ENCODE measurements around the gene HDAC9.

Gene HDAC9

DNA sequence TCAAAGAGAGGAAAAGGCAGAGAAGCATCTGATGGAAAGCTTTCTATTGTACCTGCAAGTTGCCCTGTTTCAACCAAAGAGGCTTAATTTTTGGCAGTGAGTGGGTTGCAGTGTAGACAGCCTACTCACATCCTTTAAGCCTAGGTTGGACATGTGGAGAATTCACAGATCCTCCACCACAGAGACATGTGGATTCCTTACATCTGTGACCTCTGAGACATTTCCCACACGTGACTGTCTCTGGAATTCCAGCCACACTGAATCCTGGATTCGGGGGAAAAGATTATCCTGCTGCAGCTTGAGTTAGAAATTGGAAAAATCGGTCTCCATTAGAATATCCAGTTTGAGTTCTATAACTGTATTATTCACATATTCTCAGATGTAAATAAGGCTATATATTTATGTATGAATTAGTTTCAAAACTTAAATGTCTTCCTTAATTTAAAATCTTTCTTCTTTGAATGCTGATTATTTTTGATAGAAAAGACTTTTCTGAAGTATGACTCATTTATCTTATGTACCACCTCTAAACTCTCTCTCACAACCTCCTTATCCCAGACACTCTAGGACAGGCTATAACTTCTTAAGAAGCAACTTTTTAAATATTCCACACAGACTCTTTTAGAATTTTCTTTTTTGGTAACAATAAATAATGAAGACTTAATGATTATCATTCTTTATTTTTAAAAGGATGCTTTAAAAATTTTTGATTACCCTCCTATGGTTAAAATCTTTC, 498.6 kb downstream of the HDAC9 start:
- H3K4me3 Mint-ChIP-seq, result no peak overlapping the region
- H3K4me1 Mint-ChIP-seq (ENCODE audit: low read depth), result no peaks in the 10 kb centered on the region
- no peaks in the 10 kb centered on the region for H3K36me3 Mint-ChIP-seq (ENCODE audit: low read depth)
- H3K27ac Mint-ChIP-seq, result no peak overlapping the region
- no peaks in the 10 kb centered on the region for H3K9me3 Mint-ChIP-seq
- H3K27me3 Mint-ChIP-seq, result no peaks in the 10 kb centered on the region

DNA sequence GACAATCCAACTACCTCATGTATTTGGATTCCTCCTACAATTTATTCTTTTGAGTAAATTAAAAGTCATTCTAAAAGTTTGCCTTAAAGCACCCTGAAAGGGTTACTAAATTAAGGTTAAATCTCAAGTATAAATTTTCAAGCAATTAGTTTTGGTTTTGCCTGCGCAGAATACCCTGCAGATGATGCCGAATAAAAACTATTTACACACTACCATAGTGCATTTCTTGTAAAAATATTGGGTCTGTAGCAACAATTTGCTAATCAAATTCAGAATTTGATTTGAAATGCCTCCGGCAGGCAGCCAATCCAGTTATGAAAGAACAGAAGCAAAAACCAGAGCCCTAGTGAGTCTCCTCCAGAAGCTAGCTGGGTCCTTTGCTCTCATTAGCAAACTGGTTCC, 499.7 kb downstream of the HDAC9 start:
- Mint-ChIP-seq H3K27me3 (no peaks in the 10 kb centered on the region), H3K27ac (no peak overlapping the region), H3K4me1 (ENCODE audit: low read depth) (no peaks in the 10 kb centered on the region), H3K4me3 (no peak overlapping the region), H3K36me3 (ENCODE audit: low read depth) (no peaks in the 10 kb centered on the region), H3K9me3 (no peaks in the 10 kb centered on the region)

DNA sequence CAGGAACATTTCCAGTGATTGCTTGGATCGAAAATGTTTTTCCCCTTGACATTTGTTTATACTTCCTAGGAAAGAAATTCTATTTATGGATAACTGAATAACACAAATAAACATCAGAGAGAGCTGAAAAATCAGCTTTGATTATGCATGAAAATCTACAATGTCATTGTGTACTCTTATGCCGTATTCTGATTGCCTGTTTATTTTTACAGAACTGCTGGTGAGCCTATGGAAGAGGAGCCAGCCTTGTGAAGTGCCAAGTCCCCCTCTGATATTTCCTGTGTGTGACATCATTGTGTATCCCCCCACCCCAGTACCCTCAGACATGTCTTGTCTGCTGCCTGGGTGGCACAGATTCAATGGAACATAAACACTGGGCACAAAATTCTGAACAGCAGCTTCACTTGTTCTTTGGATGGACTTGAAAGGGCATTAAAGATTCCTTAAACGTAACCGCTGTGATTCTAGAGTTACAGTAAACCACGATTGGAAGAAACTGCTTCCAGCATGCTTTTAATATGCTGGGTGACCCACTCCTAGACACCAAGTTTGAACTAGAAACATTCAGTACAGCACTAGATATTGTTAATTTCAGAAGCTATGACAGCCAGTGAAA, 500.4 kb downstream of the HDAC9 start:
- Mint-ChIP-seq H3K4me3 (no peak overlapping the region), H3K9me3 (no peaks in the 10 kb centered on the region), H3K36me3 (ENCODE audit: low read depth) (no peaks in the 10 kb centered on the region), H3K27me3 (no peaks in the 10 kb centered on the region), H3K27ac (no peak overlapping the region), H3K4me1 (ENCODE audit: low read depth) (no peaks in the 10 kb centered on the region)

DNA sequence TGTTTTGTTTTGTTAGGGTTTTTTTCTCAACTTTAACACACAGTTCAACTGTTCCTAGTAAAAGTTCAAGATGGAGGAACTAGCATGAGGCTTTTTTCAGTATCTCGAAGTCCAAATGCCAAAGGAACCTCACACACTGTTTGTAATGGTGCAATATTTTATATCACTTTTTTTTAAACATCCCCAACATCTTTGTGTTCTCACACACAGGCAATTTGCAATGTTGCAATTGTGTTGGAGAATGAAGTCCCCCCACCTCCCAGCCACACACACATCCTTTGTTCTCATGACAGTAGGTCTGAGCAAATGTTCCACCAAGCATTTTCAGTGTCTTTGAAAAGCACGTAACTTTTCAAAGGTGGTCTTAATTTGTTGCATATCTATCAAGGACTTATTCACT, 501.0 kb downstream of the HDAC9 start:
- no peaks in the 10 kb centered on the region for H3K27me3 Mint-ChIP-seq
- H3K9me3 Mint-ChIP-seq, result no peaks in the 10 kb centered on the region
- H3K36me3 Mint-ChIP-seq (ENCODE audit: low read depth), result no peaks in the 10 kb centered on the region
- no peak overlapping the region for H3K4me3 Mint-ChIP-seq
- H3K27ac Mint-ChIP-seq, result no peak overlapping the region
- no peaks in the 10 kb centered on the region for H3K4me1 Mint-ChIP-seq (ENCODE audit: low read depth)

DNA sequence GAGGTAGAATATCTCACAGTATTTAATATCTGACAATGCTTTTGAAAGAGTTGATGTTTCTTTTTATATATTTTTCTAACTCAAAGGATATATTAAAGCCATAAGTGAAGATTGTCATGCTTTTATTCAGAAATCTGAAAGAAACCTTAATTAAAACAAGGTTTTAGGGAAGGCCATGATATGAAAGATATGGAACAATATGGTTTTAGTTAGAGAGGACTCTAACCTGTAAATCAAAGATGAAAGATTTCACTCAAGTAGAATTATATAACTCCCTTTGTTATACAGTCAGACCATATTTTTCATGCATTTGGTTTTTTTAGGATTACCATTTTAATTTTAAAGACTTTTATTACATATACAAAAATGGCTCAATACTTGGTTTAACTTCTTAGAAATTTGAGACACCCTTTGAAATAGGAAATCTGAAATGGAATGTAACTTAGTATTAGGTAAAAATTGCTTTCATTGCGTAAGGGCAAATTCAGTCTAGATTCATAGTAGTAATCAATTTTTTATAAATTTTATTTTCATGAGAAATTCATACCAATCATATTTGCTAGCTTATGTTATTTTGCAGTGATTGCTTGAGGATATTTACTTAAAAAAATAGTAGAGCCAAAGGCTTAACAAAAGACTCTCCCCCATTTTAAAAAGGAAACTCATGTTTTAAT, 502.1 kb downstream of the HDAC9 start:
- Mint-ChIP-seq H3K27ac (no peak overlapping the region), H3K9me3 (no peaks in the 10 kb centered on the region), H3K27me3 (no peaks in the 10 kb centered on the region), H3K4me1 (ENCODE audit: low read depth) (no peaks in the 10 kb centered on the region), H3K36me3 (ENCODE audit: low read depth) (no peaks in the 10 kb centered on the region), H3K4me3 (no peak overlapping the region)

DNA sequence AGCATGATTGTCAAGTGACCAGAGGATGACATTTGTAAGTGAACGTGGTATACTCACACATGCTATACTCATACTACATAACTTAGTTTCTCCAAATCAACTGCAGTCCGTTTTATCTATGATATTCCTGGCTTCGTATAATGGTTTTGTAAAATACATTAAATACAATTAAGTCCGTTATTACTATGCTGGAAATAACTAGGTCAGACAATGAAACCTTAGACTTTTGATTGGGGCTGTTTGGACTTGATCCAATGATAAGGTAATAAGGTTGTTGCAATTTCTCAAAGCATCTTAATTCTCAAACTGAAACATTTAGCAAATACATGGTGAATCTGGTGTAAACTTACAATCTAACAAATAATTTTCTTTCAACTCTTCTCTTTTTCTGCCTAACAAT, 504.9 kb downstream of the HDAC9 start:
- H3K4me1 Mint-ChIP-seq (ENCODE audit: low read depth), result no peaks in the 10 kb centered on the region
- no peak overlapping the region for H3K27ac Mint-ChIP-seq
- H3K36me3 Mint-ChIP-seq (ENCODE audit: low read depth), result no peaks in the 10 kb centered on the region
- no peaks in the 10 kb centered on the region for H3K27me3 Mint-ChIP-seq
- no peak overlapping the region for H3K4me3 Mint-ChIP-seq
- H3K9me3 Mint-ChIP-seq, result no peaks in the 10 kb centered on the region

DNA sequence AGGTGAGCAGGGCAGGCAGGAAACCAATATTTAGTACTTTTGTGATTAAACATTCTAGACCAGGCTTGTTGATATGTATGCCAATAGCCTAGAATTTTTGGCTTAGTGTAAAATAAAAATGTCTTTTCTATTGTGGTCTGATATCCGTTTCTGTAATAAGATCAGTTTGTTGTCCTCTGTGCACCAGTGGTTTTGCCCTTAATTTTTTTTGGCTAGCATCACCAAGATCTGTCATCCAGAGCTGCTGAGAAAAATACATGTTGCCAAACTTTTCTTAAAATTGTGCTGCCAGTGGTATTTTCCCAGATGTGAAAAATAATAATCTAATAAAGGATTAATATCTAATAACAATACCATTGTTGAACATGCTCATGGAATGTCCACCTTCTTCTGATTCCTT, 506.3 kb downstream of the HDAC9 start:
- H3K27ac Mint-ChIP-seq, result no peak overlapping the region
- no peak overlapping the region for H3K4me3 Mint-ChIP-seq
- H3K36me3 Mint-ChIP-seq (ENCODE audit: low read depth), result no peaks in the 10 kb centered on the region
- no peaks in the 10 kb centered on the region for H3K27me3 Mint-ChIP-seq
- H3K9me3 Mint-ChIP-seq, result no peaks in the 10 kb centered on the region
- H3K4me1 Mint-ChIP-seq (ENCODE audit: low read depth), result no peaks in the 10 kb centered on the region

DNA sequence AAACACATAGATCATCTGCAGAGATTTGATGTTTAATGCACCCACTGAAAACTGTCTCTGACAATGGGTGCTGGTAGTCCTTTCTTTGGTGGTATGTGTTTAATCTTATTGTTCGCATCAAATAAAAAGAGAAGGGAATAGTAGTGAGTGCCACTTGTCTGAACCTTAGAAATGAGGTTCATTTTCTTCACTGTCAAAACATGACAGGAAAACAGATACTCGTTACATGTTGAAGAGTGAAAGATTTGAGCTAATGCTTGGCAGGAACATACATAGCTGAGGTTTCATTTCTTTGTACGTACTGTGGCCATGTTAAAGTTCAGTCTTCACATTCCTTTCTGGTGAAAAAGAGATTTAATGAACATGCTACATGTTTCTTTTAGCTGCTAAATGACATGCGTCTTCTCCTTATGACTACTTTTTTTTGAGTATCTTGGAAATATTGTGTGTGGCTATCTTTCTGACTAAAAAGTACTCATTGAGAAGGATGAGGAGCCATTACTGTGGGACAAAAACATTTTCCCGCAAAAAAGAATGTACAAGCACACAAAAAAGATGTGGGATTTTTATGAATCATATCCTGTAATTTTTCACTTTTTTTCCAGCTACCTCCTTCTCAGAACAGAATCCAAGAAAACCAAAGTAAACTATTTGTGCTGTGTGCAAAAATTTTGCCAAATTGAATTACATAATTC, 513.8 kb downstream of the HDAC9 start:
- H3K9me3 Mint-ChIP-seq, result peaks cover 5% of the 10 kb centered on the region
- no peaks in the 10 kb centered on the region for H3K4me1 Mint-ChIP-seq (ENCODE audit: low read depth)
- H3K27ac Mint-ChIP-seq, result no peak overlapping the region
- H3K27me3 Mint-ChIP-seq, result no peaks in the 10 kb centered on the region
- no peak overlapping the region for H3K4me3 Mint-ChIP-seq
- no peaks in the 10 kb centered on the region for H3K36me3 Mint-ChIP-seq (ENCODE audit: low read depth)

DNA sequence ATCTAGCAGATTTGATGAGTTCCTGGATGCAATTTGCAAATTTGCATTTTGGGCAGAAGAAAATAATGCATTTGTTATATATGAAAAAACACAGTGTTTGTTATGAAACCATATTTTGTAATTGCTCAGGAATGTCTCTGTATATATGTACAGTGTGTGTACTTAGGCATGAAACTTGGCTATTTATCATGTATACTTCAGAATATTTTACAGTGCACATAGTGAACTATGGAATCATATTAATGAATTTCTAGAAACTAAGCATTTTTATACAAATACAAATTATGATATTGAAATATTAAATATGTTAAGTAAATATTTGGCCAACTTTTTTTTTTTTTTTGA, 514.4 kb downstream of the HDAC9 start:
- Mint-ChIP-seq H3K27ac (no peak overlapping the region), H3K9me3 (peaks cover 5% of the 10 kb centered on the region), H3K4me1 (ENCODE audit: low read depth) (no peaks in the 10 kb centered on the region), H3K4me3 (no peak overlapping the region), H3K36me3 (ENCODE audit: low read depth) (no peaks in the 10 kb centered on the region), H3K27me3 (no peaks in the 10 kb centered on the region)

DNA sequence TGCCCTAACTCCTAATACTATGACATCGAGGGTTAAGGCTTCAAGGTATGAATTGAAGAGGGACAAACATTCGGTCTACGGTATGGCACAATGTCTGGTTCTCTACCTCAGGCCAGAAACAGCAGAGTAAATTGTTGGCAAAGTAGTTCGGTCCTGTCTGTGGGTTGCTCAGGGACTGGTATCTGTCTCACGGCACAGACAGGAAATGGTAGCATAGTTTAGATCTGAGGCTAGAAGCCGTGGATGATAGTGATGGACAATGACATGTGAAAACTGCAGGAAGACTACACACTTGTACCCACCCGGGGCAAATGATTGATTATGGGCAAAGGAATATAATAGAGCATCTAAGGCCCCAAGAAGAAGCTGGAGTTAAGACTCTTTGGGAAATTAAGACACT, 515.7 kb downstream of the HDAC9 start:
- Mint-ChIP-seq H3K4me1 (ENCODE audit: low read depth) (no peaks in the 10 kb centered on the region), H3K27me3 (no peaks in the 10 kb centered on the region), H3K36me3 (ENCODE audit: low read depth) (no peaks in the 10 kb centered on the region), H3K9me3 (peaks cover 5% of the 10 kb centered on the region), H3K4me3 (no peak overlapping the region), H3K27ac (no peak overlapping the region)

DNA sequence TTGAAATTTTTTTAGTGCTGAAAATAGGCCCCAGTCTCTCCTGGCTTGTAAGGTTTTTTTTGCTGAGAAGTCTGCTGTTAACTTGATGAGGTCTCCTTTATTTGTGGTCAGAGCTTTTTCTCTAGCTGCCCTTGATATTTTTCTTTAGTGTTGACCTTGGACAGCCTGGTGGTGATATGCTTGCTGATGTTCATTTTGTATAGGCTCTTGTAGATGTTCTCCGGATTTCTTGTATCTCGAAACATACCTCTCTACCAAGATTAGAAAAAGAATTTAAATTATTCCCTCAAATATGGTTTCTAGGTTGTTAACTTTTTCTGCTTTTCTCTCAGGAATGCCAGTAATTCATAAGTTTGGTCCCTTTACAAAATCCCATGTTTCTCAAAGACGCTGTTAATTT, 519.5 kb downstream of the HDAC9 start:
- H3K9me3 Mint-ChIP-seq, result peaks cover 5% of the 10 kb centered on the region
- no peak overlapping the region for H3K4me3 Mint-ChIP-seq
- H3K36me3 Mint-ChIP-seq (ENCODE audit: low read depth), result no peaks in the 10 kb centered on the region
- H3K27ac Mint-ChIP-seq, result no peak overlapping the region
- no peaks in the 10 kb centered on the region for H3K4me1 Mint-ChIP-seq (ENCODE audit: low read depth)
- no peaks in the 10 kb centered on the region for H3K27me3 Mint-ChIP-seq

DNA sequence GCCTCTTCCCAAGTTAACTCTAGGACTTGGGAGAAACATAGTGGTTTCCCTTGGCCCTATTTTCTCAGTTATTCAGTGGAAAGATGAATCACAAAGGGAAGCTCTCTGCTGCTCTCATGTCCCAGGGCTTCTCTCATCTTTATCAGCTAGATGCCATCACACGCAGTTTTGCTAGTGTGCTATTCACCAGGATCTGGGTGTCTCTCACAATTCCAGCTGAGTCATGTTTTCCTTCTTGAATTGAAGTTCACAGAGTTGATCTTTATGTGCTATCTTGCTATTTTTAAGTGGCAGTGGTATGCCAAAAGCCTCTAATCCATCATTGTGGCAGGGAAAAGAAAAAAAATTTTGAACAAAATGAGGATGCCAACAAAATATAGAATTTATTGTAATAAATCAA, 520.6 kb downstream of the HDAC9 start:
- Mint-ChIP-seq H3K27ac (no peak overlapping the region), H3K27me3 (no peaks in the 10 kb centered on the region), H3K9me3 (peaks cover 5% of the 10 kb centered on the region), H3K36me3 (ENCODE audit: low read depth) (no peaks in the 10 kb centered on the region), H3K4me1 (ENCODE audit: low read depth) (no peaks in the 10 kb centered on the region), H3K4me3 (no peak overlapping the region)

DNA sequence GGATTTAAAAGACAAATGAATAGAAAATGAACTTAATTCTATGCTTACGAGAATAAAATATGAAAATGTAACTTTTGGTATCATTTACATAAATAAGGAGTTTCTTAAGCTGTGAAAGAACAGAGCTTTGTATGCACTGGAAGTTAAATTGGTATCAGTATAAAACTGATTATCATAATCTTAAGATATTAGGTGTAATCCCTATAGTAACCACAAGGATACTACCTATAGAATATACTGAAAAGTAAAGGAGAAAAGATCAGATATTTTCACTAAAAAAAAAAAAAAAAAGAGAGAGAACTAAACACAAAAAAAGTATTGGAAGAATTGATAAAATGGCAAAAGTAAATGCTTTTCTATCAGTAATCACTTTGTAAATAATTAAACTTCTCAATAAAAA, 521.8 kb downstream of the HDAC9 start:
- H3K27me3 Mint-ChIP-seq, result no peaks in the 10 kb centered on the region
- H3K9me3 Mint-ChIP-seq, result peaks cover 8% of the 10 kb centered on the region
- no peak overlapping the region for H3K27ac Mint-ChIP-seq
- H3K4me3 Mint-ChIP-seq, result no peak overlapping the region
- H3K36me3 Mint-ChIP-seq (ENCODE audit: low read depth), result no peaks in the 10 kb centered on the region
- H3K4me1 Mint-ChIP-seq (ENCODE audit: low read depth), result no peaks in the 10 kb centered on the region

DNA sequence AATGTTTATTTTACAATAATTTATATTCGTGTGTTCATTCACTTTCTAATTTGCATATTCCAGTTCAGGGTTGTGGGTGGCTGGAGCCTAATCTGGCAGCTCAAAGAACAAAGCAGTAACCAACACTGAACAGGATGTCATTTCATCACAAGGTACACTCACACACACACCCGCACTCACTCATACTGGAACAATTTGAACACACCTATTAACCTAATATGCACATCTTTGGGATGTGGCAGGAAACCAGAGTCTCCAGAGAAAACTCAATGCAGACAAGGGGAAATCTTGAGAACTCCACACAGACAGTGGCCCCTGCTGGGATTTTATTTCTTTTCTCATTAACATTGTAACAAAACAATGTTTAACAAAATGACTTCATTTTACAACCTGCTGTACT, 524.5 kb downstream of the HDAC9 start:
- no peaks in the 10 kb centered on the region for H3K36me3 Mint-ChIP-seq (ENCODE audit: low read depth)
- H3K27me3 Mint-ChIP-seq, result no peaks in the 10 kb centered on the region
- H3K4me3 Mint-ChIP-seq, result no peak overlapping the region
- no peak overlapping the region for H3K27ac Mint-ChIP-seq
- peaks cover 8% of the 10 kb centered on the region for H3K9me3 Mint-ChIP-seq
- no peaks in the 10 kb centered on the region for H3K4me1 Mint-ChIP-seq (ENCODE audit: low read depth)

DNA sequence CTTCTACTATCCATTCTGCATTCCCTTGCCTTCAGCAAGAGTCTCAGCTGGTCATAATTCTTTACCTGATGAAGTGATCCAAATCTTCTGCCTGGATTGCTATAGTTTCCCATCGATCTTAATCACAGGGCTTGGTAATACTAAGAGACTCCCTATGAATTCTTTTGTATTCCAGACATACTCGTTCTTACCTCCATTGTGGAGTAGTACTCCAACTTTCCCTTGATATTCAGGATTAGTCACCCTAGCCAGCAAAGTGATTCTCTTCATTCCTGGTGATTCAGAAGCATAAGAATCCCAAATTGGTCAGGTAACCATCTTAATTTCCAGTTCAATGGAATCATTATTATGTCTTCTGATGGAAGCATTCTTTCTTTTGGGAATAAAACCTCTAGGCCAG, 525.2 kb downstream of the HDAC9 start:
- Mint-ChIP-seq H3K4me3 (no peak overlapping the region), H3K36me3 (ENCODE audit: low read depth) (no peaks in the 10 kb centered on the region), H3K27ac (no peak overlapping the region), H3K4me1 (ENCODE audit: low read depth) (no peaks in the 10 kb centered on the region), H3K9me3 (peaks cover 8% of the 10 kb centered on the region), H3K27me3 (no peaks in the 10 kb centered on the region)

Data from stimulated activated naive CD8-positive, alpha-beta T cell treated with anti-CD3 and anti-CD28 coated beads, Interleukin-15, Interleukin-2, amounts not matched to agents 100 ng/mL and 50 ng/mL, for 24 hours (primary cell).